KBM-7 (cell line): Measurements from ENCODE around the gene OR5AL1.
"Not testable (repeated sequence)": the region's sequence is repeated elsewhere in the genome, so short reads cannot be mapped to it uniquely, and the experiment has no call there.

Source experiments
- DNase-seq: peaks from one replicate; pipeline ENCODE4 v3.0.0-alpha.2; 2015
- in situ Hi-C: fragments of 300-500 bp; cut with MboI; formaldehyde crosslinking; loops from 2 replicates; pipeline ENCODE4 v1.14.3; 2020; ENCODE audit warnings: low sequenced_read_pairs, low pct_unique_long_range_greater_than_20kb, mixed read lengths

Gene OR5AL1

DNA sequence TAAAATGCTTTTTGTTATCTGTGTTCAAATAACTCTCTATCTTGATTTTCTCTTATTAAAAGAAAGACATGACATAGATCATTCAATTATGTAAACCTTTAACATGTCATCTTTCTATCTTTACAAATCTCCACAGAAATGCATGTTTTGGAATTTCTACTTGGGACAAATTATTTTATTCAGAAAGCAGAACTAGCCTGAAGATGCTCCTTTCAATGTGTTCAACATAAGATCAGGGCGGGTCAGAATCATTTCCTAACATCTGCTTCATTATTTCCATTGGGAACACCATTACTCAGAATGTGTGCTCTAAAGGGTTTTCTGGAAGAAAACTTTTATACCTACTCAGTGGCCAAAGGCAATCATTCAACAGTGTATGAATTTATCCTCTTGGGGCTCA, at the start of gene OR5AL1:
Gene OR5AL1, plus strand, starts transcription at position 301 of the 400 bp plus-strand sequence.
- in situ Hi-C loops = no loop called here
- no peak for DNase-seq

DNA sequence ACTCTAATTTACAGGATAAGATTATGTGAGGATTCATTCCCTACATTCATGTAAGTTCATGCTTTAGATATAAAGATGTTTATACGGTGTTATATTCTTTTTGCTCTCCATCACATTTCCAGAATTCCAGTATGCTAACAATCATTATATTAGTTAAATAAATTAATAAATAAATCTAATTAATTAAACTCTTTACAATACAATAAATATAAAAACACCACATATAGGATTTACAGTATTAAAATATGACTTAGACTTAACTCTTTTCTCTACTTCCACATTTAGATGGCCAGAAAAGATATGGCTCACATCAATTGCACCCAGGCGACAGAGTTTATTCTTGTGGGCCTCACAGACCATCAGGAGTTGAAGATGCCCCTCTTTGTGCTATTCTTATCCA, 37.2 kb upstream of the OR5AL1 start, which contains the start of gene OR8U1:
Gene OR8U1, plus strand, starts transcription at position 301 of the 400 bp plus-strand sequence. Its CDS starts 0 bp downstream, at position 301.
- in situ Hi-C loops = no loop called here
- no peak for DNase-seq

DNA sequence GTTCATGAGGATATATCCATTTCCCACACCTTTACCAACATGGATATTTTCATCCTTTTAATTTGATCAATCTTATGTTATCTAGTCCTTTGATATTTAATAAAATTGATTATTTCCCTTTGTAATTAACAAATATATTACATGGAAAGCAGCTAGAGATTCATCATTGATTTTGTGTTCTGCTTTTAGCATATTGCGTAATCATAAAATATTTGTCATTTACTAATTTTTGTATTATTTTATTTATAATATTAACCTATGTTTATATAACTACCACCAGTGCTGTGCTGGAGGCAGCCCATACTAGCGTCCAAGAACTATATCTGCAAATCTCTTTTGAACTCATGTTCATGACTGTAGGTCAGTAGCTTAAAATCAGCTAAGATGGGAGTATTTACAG, 32.4 kb upstream of the OR5AL1 start:
- no peak for DNase-seq
- in situ Hi-C loops = no loop called here

DNA sequence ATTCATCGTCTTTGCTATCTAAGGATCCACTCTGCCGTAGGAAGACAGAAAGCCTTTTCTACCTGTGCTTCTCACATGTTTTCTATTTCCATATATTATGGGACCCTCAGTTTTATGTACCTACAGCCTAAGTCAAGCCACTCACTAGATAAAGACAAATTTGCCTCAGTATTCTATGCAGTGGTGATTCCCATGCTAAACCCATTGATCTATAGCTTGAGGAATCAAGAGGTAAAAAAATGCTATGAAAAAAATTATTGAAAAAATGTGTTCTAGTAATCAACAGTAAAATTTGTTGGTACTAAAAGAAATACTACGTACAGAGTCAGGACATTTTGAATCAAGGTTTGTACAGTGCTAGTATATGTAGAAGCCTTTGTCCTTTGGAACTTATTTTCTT, 18.1 kb upstream of the OR5AL1 start:
- in situ Hi-C loops = no loop called here
- no peak for DNase-seq

DNA sequence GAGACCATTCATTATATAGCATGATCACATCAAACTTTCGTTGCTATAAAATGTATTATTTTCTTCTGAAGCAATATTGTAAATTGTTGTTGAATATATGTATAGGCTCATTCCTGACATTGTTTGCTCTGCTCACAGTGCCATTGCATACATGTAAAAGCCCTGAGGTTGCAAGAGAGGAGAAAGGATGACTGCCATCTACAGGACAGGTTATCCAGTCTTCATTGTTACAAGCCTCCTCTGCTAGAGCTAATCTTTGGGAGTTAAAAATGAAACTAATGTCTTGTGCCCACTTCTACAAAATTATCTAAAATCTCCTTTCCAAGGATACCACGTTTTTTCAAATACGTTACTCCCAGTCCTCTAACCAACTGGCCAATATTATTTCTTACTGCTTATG, 16.4 kb upstream of the OR5AL1 start:
- DNase-seq = no peak
- in situ Hi-C loops = no loop called here

DNA sequence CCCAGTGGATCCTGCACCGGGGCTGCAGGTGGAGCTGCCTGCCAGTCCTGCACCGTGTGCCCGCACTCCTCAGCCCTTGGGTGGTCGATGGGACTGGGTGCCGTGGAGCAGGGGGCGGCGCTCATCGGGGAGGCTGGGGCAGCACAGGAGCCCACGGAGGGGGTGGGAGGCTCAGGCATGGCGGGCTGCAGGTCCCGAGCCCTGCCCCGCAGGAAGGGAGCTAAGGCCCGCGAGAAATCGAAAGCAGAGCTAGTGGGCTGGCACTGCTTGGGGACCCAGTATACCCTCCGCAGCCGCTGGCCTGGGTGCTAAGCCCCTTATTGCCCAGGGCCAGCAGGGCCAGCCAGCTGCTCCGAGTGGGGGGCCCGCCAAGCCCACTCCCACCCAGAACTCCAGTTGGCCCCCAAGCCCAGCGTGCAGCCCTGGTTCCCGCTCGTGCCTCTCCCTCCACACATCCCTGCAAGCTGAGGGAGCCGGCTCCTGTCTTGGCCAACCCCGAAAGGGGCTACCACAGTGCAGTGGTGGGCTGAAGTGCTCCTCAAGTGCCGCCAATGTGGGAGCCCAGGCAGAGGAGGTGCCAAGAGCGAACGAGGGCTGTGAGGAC, 10.5 kb upstream of the OR5AL1 start:
- in situ Hi-C loops, DNase-seq: not testable (repeated sequence)

DNA sequence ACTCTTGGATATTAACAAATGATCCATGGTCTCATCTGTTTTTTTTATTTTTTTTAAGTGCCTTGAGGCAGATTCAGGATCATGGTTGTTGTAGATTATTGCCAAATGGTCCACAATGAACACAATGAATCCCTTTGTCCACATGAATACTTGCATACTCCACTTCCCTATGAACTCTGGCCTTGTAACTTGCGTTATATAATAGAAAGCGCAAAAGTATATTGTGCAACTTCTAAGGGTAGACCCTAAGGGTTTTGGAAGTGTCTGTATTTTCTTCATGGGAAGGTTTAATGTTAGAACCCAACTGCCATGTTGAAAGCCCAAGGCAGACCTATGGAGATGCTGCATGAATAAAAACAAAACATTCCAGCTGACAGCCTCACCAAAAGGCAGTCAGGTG, 8.1 kb upstream of the OR5AL1 start:
- in situ Hi-C loops = no loop called here

DNA sequence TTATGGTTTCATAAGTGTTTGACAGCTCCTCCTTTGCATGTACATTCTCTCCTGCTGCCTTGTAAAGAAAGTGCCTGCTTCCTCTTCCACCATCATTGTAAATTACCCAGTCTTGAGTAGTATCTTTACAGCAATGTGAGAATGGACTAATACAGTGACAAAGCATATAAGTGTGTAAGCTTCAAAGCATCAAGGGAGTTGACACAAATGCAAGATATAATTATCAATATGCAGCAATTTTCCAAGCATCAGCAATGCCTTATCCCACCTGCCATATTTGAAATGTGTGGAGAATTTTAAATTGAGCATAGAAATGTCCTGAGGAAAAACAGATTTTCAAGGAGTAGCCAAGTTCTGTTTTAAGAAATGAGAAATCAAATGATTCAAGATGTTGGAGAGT, 1.7 kb upstream of the OR5AL1 start:
- in situ Hi-C loops = no loop called here
- DNase-seq = no peak

More for the DNA sequence above, 8.1 kb upstream of the OR5AL1 start:
- no peak for DNase-seq

DNA sequence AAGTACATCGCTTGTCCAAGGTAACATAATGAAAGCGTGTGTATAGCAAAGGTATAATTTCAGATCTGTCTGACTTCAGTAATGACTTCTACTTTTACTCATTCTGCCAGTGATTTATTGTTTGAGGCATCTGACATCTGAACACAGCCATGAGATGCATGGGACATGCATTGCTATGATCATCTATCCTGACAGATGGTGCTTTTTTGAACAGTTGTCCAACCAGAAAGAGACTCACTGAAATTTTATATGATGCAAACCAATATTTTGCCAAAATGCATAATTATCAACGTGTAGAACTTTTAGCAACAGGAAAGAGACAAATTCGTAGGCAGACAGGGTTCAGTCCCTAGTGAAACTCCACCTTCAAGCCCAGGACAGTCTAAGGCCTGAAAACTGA, 41.0 kb downstream of the OR5AL1 start:
- no peak for DNase-seq
- in situ Hi-C loops = no loop called here

DNA sequence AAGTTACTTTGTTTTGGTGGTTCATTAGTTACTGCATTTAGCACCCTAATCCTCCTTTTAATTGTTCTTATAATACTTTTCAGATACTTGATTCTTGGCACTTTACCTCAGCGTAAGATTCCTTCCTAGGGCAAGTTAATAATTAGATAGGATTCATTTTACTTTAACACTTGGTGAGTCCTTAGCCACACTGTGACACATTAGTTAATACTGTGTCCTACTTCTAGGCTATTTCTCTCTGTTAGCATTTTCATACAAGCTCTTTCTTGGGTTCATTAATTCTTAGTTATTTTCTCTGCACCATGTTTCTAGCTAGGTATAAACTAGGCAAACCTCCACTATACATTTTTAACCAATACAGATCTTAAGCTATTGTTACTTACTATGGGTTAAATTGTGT, 44.6 kb downstream of the OR5AL1 start:
- in situ Hi-C loops = no loop called here
- DNase-seq = no peak
